GM12878 (cell line): ENCODE results near the gene ZBED5. TPM values are rescaled to one million over a fixed set of nuclear protein-coding genes. Genes with fewer than 3 reads are reported as not detected.

Source experiments
- ATAC-seq: fragments of 200-7000 bp; cut with Tn5 transposase; 3 replicates; pipeline ENCODE4 v1.9.1; 2020; ENCODE audit warnings: mild to moderate bottlenecking, moderate library complexity
- BruUV-seq: library from RNA; stranded (reverse); fragments of 400-500 nt; replicated peaks from 2 replicates; lab custom pipeline; 2021; lab: Mats Ljungman, UMichigan
- CTCF ChIA-PET: fragments of 300-600 bp; sonication (Branson Sonifier 250); formaldehyde crosslinking; extraction: SDS; loops from one replicate; lab custom pipeline; 2021; ENCODE audit warnings: inconsistent platforms; lab: Yijun Ruan, JAX
- POLR2A ChIA-PET: fragments of 350-600 bp; formaldehyde crosslinking; extraction: SDS; loops from one replicate; lab custom pipeline; 2021; ENCODE audit warnings: inconsistent platforms; lab: Charles Lee
- RAD21 ChIA-PET: fragments of 300-600 bp; sonication (Branson Sonifier 250); formaldehyde crosslinking; loops from one replicate; lab custom pipeline; 2023; ENCODE audit warnings: antibody characterized with exemption; ENCODE audit not compliant: unreplicated experiment; lab: Charles Lee
- SMC1A ChIA-PET: fragments of 300-600 bp; sonication (Branson Sonifier 250); formaldehyde crosslinking; loops from one replicate; lab custom pipeline; 2023; ENCODE audit not compliant: unreplicated experiment, uncharacterized antibody; lab: Charles Lee
- DNase-seq: peaks from one replicate; pipeline ENCODE4 v3.0.0-alpha.2; 2011; ENCODE audit warnings: low read depth, low spot score
- FAIRE-seq: peaks from 3 replicates; lab custom pipeline; 2011; peaks lifted over from hg19 to GRCh38; lab: Jason Lieb, UNC
- H2AFZ ChIP-seq: 2 replicates; pipeline ENCODE4 v1.6.0; 2011; ENCODE audit warnings: low read depth, low read length, control low read depth; ENCODE audit not compliant: control insufficient read depth
- H3K27ac ChIP-seq: 2 replicates; pipeline ENCODE4 v1.5.1; 2011; ENCODE audit warnings: control low read depth; ENCODE audit not compliant: control insufficient read depth, insufficient read depth
- H3K27me3 ChIP-seq, 2 experiments: replicated peaks in 1 of 2; 2 replicates each; pipeline versions ENCODE4 v1.6.0 to v1.6.1; 2011; ENCODE audit warnings: low read length in 1 of 2; ENCODE audit not compliant: control insufficient read depth in 2 of 2, insufficient read depth in 2 of 2
- H3K36me3 ChIP-seq, 2 experiments: 2 replicates each; pipeline ENCODE4 v1.5.1; 2011; ENCODE audit warnings: low read length in 1 of 2; ENCODE audit not compliant: control insufficient read depth in 2 of 2, insufficient read depth in 2 of 2
- H3K4me1 ChIP-seq: 2 replicates; pipeline ENCODE4 v1.6.1; 2011; ENCODE audit warnings: mild to moderate bottlenecking, low read length, moderate library complexity, mixed read lengths; ENCODE audit not compliant: control insufficient read depth, insufficient read depth
- H3K4me2 ChIP-seq: 2 replicates; pipeline ENCODE4 v1.6.0; 2011; ENCODE audit warnings: control low read depth; ENCODE audit not compliant: control insufficient read depth, insufficient read depth
- H3K4me3 ChIP-seq: fragments of 200-600 bp; sonication (generic); 2 replicates; pipeline ENCODE4 v1.5.1; 2016
- H3K79me2 ChIP-seq: 2 replicates; pipeline ENCODE4 v1.6.0; 2011; ENCODE audit warnings: low read length; ENCODE audit not compliant: control insufficient read depth, insufficient read depth
- H3K9ac ChIP-seq: 2 replicates; pipeline ENCODE4 v1.8.0; 2011; ENCODE audit warnings: low read length, control low read depth, mixed read lengths; ENCODE audit not compliant: control insufficient read depth, insufficient read depth
- H3K9me3 ChIP-seq: replicated peaks from 3 replicates; pipeline ENCODE4 v1.5.1; 2011; ENCODE audit warnings: mild to moderate bottlenecking, low read length; ENCODE audit not compliant: control insufficient read depth, insufficient read depth
- H4K20me1 ChIP-seq: 2 replicates; pipeline ENCODE4 v1.6.0; 2011; ENCODE audit not compliant: control insufficient read depth, insufficient read depth
- BHLHE40 ChIP-seq, 2 experiments: fragments of 450-650 bp in 1 of 2; IDR thresholded peaks; 2 replicates each; pipeline ENCODE4 v1.6.1; 2011 to 2017; ENCODE audit warnings: low read depth in 2 of 2, borderline replicate concordance in 1 of 2, improper control_type of control experiment in 1 of 2, low read length in 1 of 2, mild to moderate bottlenecking in 1 of 2
- EGR1 ChIP-seq, 2 experiments: IDR thresholded peaks; 1 replicate in 1 of 2; 2 replicates in 1 of 2; pipeline ENCODE4 v1.6.1; 2011 to 2012; ENCODE audit warnings: low read depth in 2 of 2, low read length in 2 of 2, borderline replicate concordance in 1 of 2, mild to moderate bottlenecking in 1 of 2, moderate library complexity in 1 of 2
- ETV6 ChIP-seq, 2 experiments: fragments of 450-650 bp in 1 of 2; IDR thresholded peaks in 1 of 2; conservative IDR thresholded peaks in 1 of 2; 2 replicates each; pipeline ENCODE4 v1.6.1; 2014; ENCODE audit warnings: antibody characterized with exemption in 1 of 2, borderline replicate concordance in 1 of 2, low read depth in 1 of 2, mild to moderate bottlenecking in 1 of 2, moderate library complexity in 1 of 2
- GATAD2B ChIP-seq: fragments of 450-650 bp; conservative IDR thresholded peaks from 2 replicates; pipeline ENCODE4 v1.6.1; 2017; ENCODE audit warnings: low read depth, mild to moderate bottlenecking, moderate library complexity
- HDAC2 ChIP-seq: fragments of 200-600 bp; sonication (generic); IDR thresholded peaks from 2 replicates; pipeline ENCODE4 v1.6.1; 2017
- IKZF2 ChIP-seq, 2 experiments: fragments of 450-650 bp; IDR thresholded peaks; 2 replicates each; pipeline ENCODE4 v1.6.1; 2017; ENCODE audit warnings: mild to moderate bottlenecking in 2 of 2, moderate library complexity in 2 of 2
- JUNB ChIP-seq: IDR thresholded peaks from 2 replicates; pipeline ENCODE4 v1.6.1; 2016; ENCODE audit warnings: antibody characterized with exemption, mild to moderate bottlenecking
- KLF5 ChIP-seq: fragments of 450-650 bp; IDR thresholded peaks from 2 replicates; pipeline ENCODE4 v1.6.1; 2014; ENCODE audit warnings: mild to moderate bottlenecking; ENCODE audit not compliant: partially characterized antibody
- MTA3 ChIP-seq: IDR thresholded peaks from 2 replicates; pipeline ENCODE4 v1.6.1; 2012; ENCODE audit warnings: low read length, inconsistent platforms, borderline replicate concordance
- NFYA ChIP-seq: IDR thresholded peaks from 2 replicates; pipeline ENCODE4 v1.6.1; 2011; ENCODE audit warnings: low read depth, mild to moderate bottlenecking, low read length, improper control_type of control experiment, borderline replicate concordance
- POLR2A ChIP-seq: IDR thresholded peaks from 2 replicates; pipeline ENCODE4 v1.6.1; 2011; ENCODE audit warnings: low read depth, mild to moderate bottlenecking, low read length
- RAD21 ChIP-seq: IDR thresholded peaks from 2 replicates; pipeline ENCODE4 v1.6.1; 2011; ENCODE audit warnings: mild to moderate bottlenecking, low read depth, low read length, moderate library complexity; ENCODE audit not compliant: insufficient read depth
- RUNX3 ChIP-seq: IDR thresholded peaks from 2 replicates; pipeline ENCODE4 v1.6.1; 2012; ENCODE audit warnings: low read length, inconsistent platforms
- SMC3 ChIP-seq: IDR thresholded peaks from 2 replicates; pipeline ENCODE4 v1.6.1; 2011; ENCODE audit warnings: low read length, improper control_type of control experiment, borderline replicate concordance
- STAT3 ChIP-seq: IDR thresholded peaks from 2 replicates; pipeline ENCODE4 v1.6.1; 2011; ENCODE audit warnings: low read depth, low read length, improper control_type of control experiment
- TCF7 ChIP-seq: IDR thresholded peaks from 2 replicates; pipeline ENCODE4 v1.6.1; 2014; ENCODE audit warnings: antibody characterized with exemption, borderline replicate concordance
- WGBS: methylation state at CpG from one replicate; pipeline ENCODE4 v1.1.6; 2016; ENCODE audit warnings: low lambda C conversion rate; ENCODE audit not compliant: insufficient replicate concordance, insufficient coverage; ENCODE audit errors: missing lambda C conversion rate; 5-methylcytosine and 5-hydroxymethylcytosine counted together
- in situ Hi-C: fragments of 300-500 bp; cut with MboI; formaldehyde crosslinking; loops from 9 replicates; pipeline ENCODE4 v1.14.3; 2018; ENCODE audit warnings: mixed read lengths
- intact Hi-C: fragments of 100-400 bp; cut with micrococcal nuclease; formaldehyde crosslinking; loops from one replicate; pipeline ENCODE4 v1.14.2; 2022; ENCODE audit not compliant: unreplicated experiment
- polyA plus RNA-seq, 11 experiments: library from polyadenylated mRNA; depleted of rRNA in 4 of 11; unstranded in 6 of 11; stranded (reverse) in 5 of 11; fragments of >200 nt; fragmentation: Nextera tagmentation in 4 of 11; fragmentation: Illumina TruSeq in 1 of 11; extraction: Ambion mirVana in 4 of 11; extraction: Trizol in 1 of 11; gene quantifications; 1 replicate in 1 of 11; 2 replicates in 10 of 11; pipeline versions ENCODE4 v1.2.1 to v1.2.3, GENCODE V29; 2011 to 2016; ENCODE audit warnings: inconsistent platforms in 2 of 11, missing spikeins in 2 of 11, low read depth in 1 of 11
- total RNA-seq, 4 experiments: library from RNA; depleted of rRNA in 3 of 4; stranded (reverse); fragments of >200 nt in 3 of 4; fragmentation: Illumina TruSeq in 1 of 4; extraction: Trizol in 1 of 4; gene quantifications; 2 replicates each; pipeline versions ENCODE4 v1.2.1 to v1.2.3, GENCODE V29; 2013 to 2021
- TF ChIP-seq, protein P1 (sequence below): fragments of 450-650 bp; IDR thresholded peaks from 2 replicates; pipeline ENCODE4 v1.6.1; 2017; ENCODE audit warnings: mild to moderate bottlenecking, moderate library complexity
- TF ChIP-seq, protein P2 (sequence below): IDR thresholded peaks from 2 replicates; pipeline ENCODE4 v1.6.1; 2011; ENCODE audit warnings: low read depth, mild to moderate bottlenecking, low read length, moderate library complexity, borderline replicate concordance; ENCODE audit errors: extremely low read depth
- TF ChIP-seq, protein P3 (sequence below): fragments of 450-650 bp; IDR thresholded peaks from 2 replicates; pipeline ENCODE4 v1.6.1; 2017; ENCODE audit warnings: borderline replicate concordance

ZBED5 gene
- total and polyA plus RNA-seq, 10 of the 15 experiments (the other 5 are each of a cell fraction or from before 2014, with no cell fraction given) = 27.3 to 86.8 (median 37.6) TPM

DNA sequence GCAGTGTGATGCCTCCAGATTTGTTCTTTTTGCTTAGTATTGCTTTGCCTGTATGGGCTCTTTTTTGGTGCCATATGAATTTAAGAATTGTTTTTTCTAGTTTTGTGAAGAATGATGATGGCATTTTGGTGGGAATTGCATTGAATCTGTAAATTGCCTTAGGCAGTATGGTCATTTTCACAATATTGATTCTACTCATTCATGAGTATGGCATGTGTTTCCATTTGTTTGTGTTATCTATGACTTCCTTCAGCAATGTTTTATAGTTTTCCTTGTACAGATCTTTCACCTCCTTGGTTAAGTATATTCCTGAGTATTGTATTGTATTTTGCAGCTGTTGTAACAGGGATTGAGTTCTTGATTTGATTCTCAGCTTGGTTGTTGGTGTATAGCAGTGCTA is 18.3 kb upstream of the ZBED5 start (continued):
- TF ChIP-seq, protein P1, sequence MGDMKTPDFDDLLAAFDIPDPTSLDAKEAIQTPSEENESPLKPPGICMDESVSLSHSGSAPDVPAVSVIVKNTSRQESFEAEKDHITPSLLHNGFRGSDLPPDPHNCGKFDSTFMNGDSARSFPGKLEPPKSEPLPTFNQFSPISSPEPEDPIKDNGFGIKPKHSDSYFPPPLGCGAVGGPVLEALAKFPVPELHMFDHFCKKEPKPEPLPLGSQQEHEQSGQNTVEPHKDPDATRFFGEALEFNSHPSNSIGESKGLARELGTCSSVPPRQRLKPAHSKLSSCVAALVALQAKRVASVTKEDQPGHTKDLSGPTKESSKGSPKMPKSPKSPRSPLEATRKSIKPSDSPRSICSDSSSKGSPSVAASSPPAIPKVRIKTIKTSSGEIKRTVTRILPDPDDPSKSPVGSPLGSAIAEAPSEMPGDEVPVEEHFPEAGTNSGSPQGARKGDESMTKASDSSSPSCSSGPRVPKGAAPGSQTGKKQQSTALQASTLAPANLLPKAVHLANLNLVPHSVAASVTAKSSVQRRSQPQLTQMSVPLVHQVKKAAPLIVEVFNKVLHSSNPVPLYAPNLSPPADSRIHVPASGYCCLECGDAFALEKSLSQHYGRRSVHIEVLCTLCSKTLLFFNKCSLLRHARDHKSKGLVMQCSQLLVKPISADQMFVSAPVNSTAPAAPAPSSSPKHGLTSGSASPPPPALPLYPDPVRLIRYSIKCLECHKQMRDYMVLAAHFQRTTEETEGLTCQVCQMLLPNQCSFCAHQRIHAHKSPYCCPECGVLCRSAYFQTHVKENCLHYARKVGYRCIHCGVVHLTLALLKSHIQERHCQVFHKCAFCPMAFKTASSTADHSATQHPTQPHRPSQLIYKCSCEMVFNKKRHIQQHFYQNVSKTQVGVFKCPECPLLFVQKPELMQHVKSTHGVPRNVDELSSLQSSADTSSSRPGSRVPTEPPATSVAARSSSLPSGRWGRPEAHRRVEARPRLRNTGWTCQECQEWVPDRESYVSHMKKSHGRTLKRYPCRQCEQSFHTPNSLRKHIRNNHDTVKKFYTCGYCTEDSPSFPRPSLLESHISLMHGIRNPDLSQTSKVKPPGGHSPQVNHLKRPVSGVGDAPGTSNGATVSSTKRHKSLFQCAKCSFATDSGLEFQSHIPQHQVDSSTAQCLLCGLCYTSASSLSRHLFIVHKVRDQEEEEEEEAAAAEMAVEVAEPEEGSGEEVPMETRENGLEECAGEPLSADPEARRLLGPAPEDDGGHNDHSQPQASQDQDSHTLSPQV = no peak
- TF ChIP-seq JUNB (no peak), BHLHE40 (IDR thresholded peaks at IDR 0.05; ENCODE audit: borderline replicate concordance in 1 of 2, low read depth in 2 of 2, low read length in 1 of 2) (no peak), KLF5 (no peak), GATAD2B (no peak), ETV6 (conservative IDR thresholded peaks at IDR 0.05 in 1 of 2, IDR thresholded peaks at IDR 0.05 in 1 of 2; ENCODE audit: borderline replicate concordance in 1 of 2, low read depth in 1 of 2) (no peak), MTA3 (no peak)

DNA sequence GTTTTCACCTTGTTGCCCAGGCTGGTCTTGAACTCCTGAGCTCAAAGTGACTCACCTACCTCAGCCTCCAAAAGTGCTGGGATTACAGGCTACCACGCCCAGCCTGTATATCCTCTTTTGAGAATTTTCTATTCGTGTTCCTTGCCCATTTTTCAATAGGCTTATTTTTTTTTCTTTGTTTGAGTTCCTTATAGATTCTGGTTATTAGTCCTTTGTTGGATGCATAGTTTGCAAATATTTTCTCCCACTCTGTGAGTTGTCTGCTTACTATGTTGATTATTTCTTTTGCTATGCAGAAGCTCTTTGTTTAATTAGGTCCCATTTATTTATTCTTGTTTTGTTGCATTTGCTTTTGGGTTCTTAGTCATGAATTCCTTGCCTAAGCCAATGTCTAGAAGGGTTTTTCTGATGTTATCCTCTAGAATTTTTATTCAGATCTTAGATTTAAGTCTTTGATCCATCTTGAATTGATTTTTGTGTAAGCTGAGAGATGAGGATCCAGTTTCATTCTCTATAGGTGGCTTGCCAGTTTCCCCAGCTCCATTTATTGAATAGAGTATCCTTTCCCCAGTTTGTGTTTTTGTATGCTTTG is 17.7 kb upstream of the ZBED5 start:
- H2AFZ ChIP-seq = no peak overlapping the region
- H3K9ac ChIP-seq = no peak overlapping the region
- 69% methylated on average over 2 of the region's 2 CpGs for WGBS
- H3K36me3 ChIP-seq = no peaks in the 10 kb centered on the region
- H3K79me2 ChIP-seq = no peaks in the 10 kb centered on the region
- DNase-seq (no peak), FAIRE-seq (no peak), ATAC-seq (no peak)
- H3K4me3 ChIP-seq = no peak overlapping the region
- ChIA-PET SMC1A (no interaction called here), POLR2A (no interaction called here), RAD21 (no interaction called here), CTCF (interaction anchor here (1.3 kb wide), 1 partner anchor 152 kb away, joined by 5 read pairs; no protein-coding TSS in a partner anchor)
- in situ Hi-C loops (no loop called here), intact Hi-C loops (no loop called here)
- no peaks in the 10 kb centered on the region for H4K20me1 ChIP-seq
- H3K27ac ChIP-seq = no peak overlapping the region
- peaks cover 3% of the 10 kb centered on the region; the same call in 2 of the 3 replicates for H3K9me3 ChIP-seq
- BruUV-seq = no TSS peak
- H3K4me2 ChIP-seq = no peak overlapping the region
- no peaks in the 10 kb centered on the region for H3K27me3 ChIP-seq
- H3K4me1 ChIP-seq = 0 out of 2 replicates have a peak, but pooled peaks cover 3% of the 10 kb centered on the region
- TF ChIP-seq RUNX3 = no peak
- no peak for TF ChIP-seq POLR2A
- no peak for TF ChIP-seq IKZF2 (IDR thresholded peaks at IDR 0.05)
- TF ChIP-seq HDAC2 = no peak
- no peak for TF ChIP-seq EGR1 (IDR thresholded peaks at IDR 0.05; ENCODE audit: borderline replicate concordance in 1 of 2, low read depth in 2 of 2, low read length in 2 of 2)
- TF ChIP-seq TCF7 = no peak
- no peak for TF ChIP-seq SMC3
- no peak for TF ChIP-seq RAD21
- TF ChIP-seq, protein P2, sequence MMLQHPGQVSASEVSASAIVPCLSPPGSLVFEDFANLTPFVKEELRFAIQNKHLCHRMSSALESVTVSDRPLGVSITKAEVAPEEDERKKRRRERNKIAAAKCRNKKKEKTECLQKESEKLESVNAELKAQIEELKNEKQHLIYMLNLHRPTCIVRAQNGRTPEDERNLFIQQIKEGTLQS = no peak
- no peak for TF ChIP-seq NFYA
- TF ChIP-seq STAT3 = no peak
- TF ChIP-seq, protein P3, sequence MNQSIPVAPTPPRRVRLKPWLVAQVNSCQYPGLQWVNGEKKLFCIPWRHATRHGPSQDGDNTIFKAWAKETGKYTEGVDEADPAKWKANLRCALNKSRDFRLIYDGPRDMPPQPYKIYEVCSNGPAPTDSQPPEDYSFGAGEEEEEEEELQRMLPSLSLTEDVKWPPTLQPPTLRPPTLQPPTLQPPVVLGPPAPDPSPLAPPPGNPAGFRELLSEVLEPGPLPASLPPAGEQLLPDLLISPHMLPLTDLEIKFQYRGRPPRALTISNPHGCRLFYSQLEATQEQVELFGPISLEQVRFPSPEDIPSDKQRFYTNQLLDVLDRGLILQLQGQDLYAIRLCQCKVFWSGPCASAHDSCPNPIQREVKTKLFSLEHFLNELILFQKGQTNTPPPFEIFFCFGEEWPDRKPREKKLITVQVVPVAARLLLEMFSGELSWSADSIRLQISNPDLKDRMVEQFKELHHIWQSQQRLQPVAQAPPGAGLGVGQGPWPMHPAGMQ = no peak
